Right renal cortex interstitium (tissue), 3 donors: Measurements from ENCODE around the gene RYR3. TPM values are rescaled to one million over a fixed set of nuclear protein-coding genes. Genes with fewer than 3 reads are reported as not detected.

ENCODE experiments used
- DNase-seq, 3 donors: peaks; one replicate each; pipeline ENCODE4 v3.0.0-alpha.2; 2013; ENCODE audit warnings: low read depth in 3 of 3, low spot score in 2 of 3
- polyA plus RNA-seq, 3 donors: library from polyadenylated mRNA; unstranded; fragments of 120-200 nt; gene quantifications; one replicate each; pipeline ENCODE4 v1.2.1, GENCODE V29; 2013; ENCODE audit not compliant: insufficient read length in 3 of 3

Gene RYR3
- polyA plus RNA-seq, 3 donors: 4.4 to 8.0 (median 5.9) TPM

- no peak for DNase-seq
These were observed 183.5 kb downstream of the RYR3 start for GRCh38 chr15:33494306-33494705.

GRCh38 chr15:33500432-33501195 lies 189.8 kb downstream of the RYR3 start:
- peak in 2 of 3 donors; percentile 18 to 21 for DNase-seq

DNA sequence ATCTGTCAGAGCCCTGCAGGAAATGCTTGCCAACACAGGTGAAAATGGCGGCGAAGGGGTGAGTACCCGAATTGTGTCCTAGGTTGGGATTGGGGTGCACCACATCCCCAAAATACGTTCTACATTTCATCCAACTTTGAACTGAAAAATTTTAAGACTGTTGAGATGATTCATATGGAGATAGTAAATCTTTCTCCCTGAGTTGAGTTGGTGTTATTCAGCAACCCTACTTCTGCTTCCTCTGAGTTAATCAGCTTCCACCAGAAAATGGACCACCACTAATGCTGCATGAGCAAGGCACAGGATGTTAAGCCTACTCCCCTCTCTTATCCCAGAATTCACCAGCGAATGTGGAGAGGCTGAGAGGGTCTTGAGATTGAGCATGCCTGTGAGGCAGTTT lies 192.9 kb downstream of the RYR3 start:
- DNase-seq: no peak

- no peak for DNase-seq
These were observed 196.1 kb downstream of the RYR3 start for GRCh38 chr15:33506781-33507296.

GRCh38 chr15:33508703-33509102 lies 197.9 kb downstream of the RYR3 start:
- DNase-seq: no peak

GRCh38 chr15:33515121-33515520 lies 204.4 kb downstream of the RYR3 start:
- no peak for DNase-seq

DNA sequence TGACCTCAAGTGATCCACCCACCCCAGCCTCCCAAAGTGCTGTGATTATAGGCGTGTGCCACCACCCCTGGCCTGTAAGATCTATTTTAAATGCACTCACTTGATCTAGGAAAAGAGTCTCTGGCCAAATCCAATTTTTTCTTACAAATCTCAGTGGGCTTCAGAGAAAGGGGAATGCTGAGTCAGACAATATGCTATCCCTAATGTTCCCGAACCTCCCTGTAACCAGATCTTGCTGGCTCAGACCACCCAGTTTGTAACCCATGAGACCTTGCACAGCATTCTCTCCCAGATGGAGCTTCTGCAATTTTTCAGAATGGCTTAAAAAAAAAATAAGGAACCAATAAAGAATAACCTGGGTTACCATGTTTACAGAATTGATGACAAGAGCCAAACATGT lies 205.8 kb downstream of the RYR3 start:
- no peak for DNase-seq

GRCh38 chr15:33517944-33518343 lies 207.2 kb downstream of the RYR3 start:
- DNase-seq: no peak

- DNase-seq: no peak
These were observed 207.7 kb downstream of the RYR3 start for GRCh38 chr15:33518421-33518820.

GRCh38 chr15:33524274-33524673 lies 213.5 kb downstream of the RYR3 start:
- DNase-seq: no peak

GRCh38 chr15:33526532-33526931 lies 215.8 kb downstream of the RYR3 start:
- DNase-seq: no peak

- DNase-seq: no peak
These were observed 222.4 kb downstream of the RYR3 start for GRCh38 chr15:33533197-33533596.

- no peak for DNase-seq
These were observed 223.9 kb downstream of the RYR3 start for GRCh38 chr15:33534642-33535041.

DNA sequence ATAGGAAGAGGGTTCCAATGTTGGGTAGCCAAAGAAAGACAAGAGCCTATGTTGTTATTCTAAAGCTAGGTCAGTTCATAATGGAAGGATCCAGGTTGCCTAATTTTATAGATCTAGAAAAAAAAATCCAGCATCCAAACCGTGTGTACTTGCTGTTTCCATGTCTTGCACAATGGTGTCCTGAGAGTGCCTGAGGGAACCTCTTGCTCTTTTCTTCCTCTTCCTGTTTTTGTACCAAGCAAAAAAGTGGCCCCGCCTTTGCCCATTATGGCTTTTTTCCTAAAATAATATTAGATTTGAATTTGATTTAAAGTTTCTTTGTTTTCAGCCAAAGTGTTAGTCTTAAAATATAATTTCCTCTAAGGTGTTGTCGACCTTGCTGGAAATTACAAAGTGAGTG lies 224.4 kb downstream of the RYR3 start:
- no peak for DNase-seq

GRCh38 chr15:33539825-33540573 lies 229.2 kb downstream of the RYR3 start:
- DNase-seq: no peak

DNA sequence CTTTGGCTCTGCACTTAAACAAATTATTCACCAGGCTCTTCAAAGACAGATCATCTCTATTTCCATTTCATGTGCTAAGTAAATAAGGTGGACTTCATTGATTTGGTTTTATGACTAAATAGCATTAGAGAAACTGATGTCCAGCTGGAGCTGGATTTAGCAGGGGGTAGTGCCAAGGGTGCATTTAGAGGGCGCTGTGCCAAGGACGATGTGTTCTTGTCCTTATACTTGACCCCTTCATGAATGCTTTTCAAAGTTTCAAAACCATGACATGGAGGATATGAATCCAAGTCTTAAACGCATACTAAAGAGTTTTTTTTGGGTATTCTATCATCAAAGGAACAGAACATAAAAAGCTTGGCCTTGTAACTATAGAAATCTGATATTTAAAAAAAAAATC lies 233.2 kb downstream of the RYR3 start:
- no peak for DNase-seq

DNA sequence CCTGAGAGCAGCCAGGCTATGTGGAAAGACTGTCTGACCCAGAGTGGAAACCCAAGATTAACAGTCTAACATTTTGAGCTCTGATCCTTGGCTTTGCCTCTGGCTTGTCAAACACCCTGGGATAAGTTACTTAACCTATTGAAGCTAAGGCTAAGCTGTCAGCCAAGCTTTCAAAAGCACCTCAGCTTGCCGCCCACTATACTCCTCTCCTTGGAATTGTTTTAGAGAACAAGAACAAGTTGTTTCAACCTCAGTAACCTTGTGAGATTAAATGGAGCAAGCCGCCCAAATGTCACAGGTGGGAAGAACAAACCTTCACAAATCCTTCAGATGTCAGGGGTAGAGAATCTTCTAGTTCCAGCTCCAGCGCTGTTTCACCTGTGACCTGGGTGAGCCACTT lies 235.1 kb downstream of the RYR3 start:
- DNase-seq: no peak

DNA sequence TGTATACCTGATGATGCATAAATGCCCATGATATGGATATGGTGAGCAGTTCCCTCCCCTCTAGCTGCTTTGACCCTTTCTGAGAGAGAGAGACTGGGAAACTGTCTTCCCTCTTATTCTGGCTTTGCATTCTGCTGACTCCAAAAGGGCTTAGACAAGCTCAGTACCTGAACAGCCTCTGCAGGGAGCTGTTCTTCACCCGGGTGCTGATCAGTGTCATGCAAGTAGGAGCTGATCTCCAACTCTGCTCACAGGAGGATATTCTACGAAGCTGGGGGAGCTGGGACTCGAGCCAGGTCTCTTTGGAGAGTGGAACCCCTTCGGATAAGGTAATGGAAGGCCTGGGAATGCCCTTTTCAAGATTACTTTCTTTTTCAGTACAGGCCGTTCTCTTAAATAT lies 237.1 kb downstream of the RYR3 start:
- peak; percentile 30 to 48 (median 44) for DNase-seq

- DNase-seq: no peak
These were observed 241.1 kb downstream of the RYR3 start for GRCh38 chr15:33551860-33552259.

DNA sequence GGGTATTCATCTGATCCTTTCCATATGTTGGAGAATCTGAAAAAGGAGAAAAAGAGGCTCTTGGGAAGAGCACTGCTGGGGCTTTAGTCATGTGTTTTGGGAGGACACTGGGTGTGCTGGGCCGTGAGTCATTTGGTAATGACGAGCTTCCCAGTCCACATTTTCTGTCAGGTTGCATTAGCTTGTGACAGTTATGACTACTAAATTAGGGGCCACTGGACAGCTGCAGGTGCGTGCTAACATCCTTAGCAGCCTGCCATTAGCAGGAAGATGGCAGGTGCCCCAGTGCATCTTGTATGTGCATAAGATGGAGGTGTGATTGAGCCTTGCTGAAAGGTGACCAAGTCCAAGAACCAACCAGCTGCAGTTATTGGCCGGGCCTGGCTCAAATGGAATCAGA lies 242.4 kb downstream of the RYR3 start:
- DNase-seq: no peak

- no peak for DNase-seq
These were observed 248.6 kb downstream of the RYR3 start for GRCh38 chr15:33559207-33559890.
